K562 (cell line): ENCODE data around the gene FNBP1. TPM values are rescaled to one million over a fixed set of nuclear protein-coding genes. Genes with fewer than 3 reads are reported as not detected.
A peak's percentile ranks its signal among the peaks of the same experiment; 100 is the strongest.

ENCODE experiments used
- CBFB ChIP-seq: sonication (generic); formaldehyde crosslinking; IDR thresholded peaks from 2 replicates; pipeline ENCODE4 v1.4.0; 2020; ENCODE audit warnings: mild to moderate bottlenecking, missing genetic modification reagents
- CREB1 ChIP-seq, 2 experiments: sonication (generic) in 1 of 2; formaldehyde crosslinking in 1 of 2; IDR thresholded peaks; 2 replicates each; pipeline versions ENCODE4 v1.6.1 to v1.8.0; 2012 to 2022; ENCODE audit warnings: inconsistent platforms in 1 of 2, mild to moderate bottlenecking in 1 of 2, missing genetic modification reagents in 1 of 2, moderate library complexity in 1 of 2
- CREBBP ChIP-seq: IDR thresholded peaks from one replicate; pipeline ENCODE4 v1.6.1; 2012; ENCODE audit warnings: low read depth, mild to moderate bottlenecking, control low read depth, inconsistent platforms, low read length
- ETS2 ChIP-seq: IDR thresholded peaks from 2 replicates; pipeline ENCODE4 v1.6.1; 2016; ENCODE audit warnings: borderline replicate concordance, missing genetic modification characterization, mild to moderate bottlenecking, moderate library complexity, missing compliant biosample characterization; ENCODE audit not compliant: poor library complexity, severe bottlenecking
- MGA ChIP-seq: fragments of 450-650 bp; IDR thresholded peaks from 2 replicates; pipeline ENCODE4 v1.6.1; 2016; ENCODE audit warnings: mild to moderate bottlenecking, moderate library complexity
- SUPT5H ChIP-seq: fragments of 450-650 bp; IDR thresholded peaks from 2 replicates; pipeline ENCODE4 v1.6.1; 2016
- polyA plus RNA-seq, 8 experiments: library from polyadenylated mRNA; depleted of rRNA in 4 of 8; stranded (reverse) in 5 of 8; unstranded in 3 of 8; fragments of >200 nt; fragmentation: Nextera tagmentation in 2 of 8; fragmentation: Illumina TruSeq in 1 of 8; extraction: Ambion mirVana in 2 of 8; extraction: Trizol in 1 of 8; gene quantifications; 2 replicates each; pipeline versions ENCODE4 v1.2.1 to v1.2.3, GENCODE V29; 2011 to 2014; ENCODE audit warnings: inconsistent platforms in 1 of 8, missing spikeins in 1 of 8
- total RNA-seq, 7 experiments: library from RNA; depleted of rRNA in 6 of 7; stranded (reverse); fragments of >200 nt in 6 of 7; fragmentation: Illumina TruSeq in 2 of 7; extraction: Trizol in 2 of 7; gene quantifications; 2 replicates each; pipeline versions ENCODE4 v1.2.1 to v1.2.3, GENCODE V29; 2011 to 2021; ENCODE audit warnings: low replicate concordance in 1 of 7

FNBP1 gene
- total and polyA plus RNA-seq, 9 of the 15 experiments (the other 6 are each of a cell fraction or from before 2014, with no cell fraction given) = 1.8 to 14.9 (median 7.6) TPM

GRCh38 chr9:129867136-129868022 lies 175.6 kb downstream of the FNBP1 start (continued):
- no peak for TF ChIP-seq MGA
- peak; percentile 42; the same call in 1 of the 2 replicates for TF ChIP-seq SUPT5H
- no peak for TF ChIP-seq ETS2
- TF ChIP-seq CBFB (CRISPR knock-in tag) = no peak
- no peak for TF ChIP-seq CREB1 (IDR thresholded peaks at IDR 0.05)
- TF ChIP-seq CREB1 (CRISPR knock-in tag; IDR thresholded peaks at IDR 0.05) = 0 out of 2 replicates have a peak, but pooled peaks have one; percentile 25
- TF ChIP-seq CREBBP = no peak
